ENCODE measurements around the gene TPK1.

DNA sequence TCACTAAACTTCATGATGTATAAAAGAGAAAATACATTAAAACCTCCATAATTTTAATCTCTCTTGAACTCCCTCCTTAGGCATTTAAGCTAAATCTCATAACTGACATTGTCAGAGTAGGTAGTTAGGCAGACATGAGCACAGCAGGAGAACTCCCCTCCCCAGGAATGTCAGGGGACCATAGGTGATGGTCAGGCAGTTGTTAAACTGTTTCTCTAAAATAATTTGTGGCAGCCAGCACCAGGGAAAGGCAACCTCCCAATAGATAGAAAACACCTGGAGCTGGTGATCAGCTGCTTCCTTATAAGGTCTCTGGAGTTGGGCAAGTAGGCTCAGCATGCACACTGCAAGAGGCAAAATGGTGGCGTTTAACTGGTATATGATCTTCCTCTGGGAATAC is 73.0 kb downstream of the TPK1 start:
- TF ChIP-seq GATA2 (IDR thresholded peaks at IDR 0.05; ENCODE audit: low read depth, low read length) (no peak), GATA3 (IDR thresholded peaks at IDR 0.05; ENCODE audit: low read depth, low read length) (no peak)
